ENCODE results near the gene PUM1.

Gene PUM1

GRCh38 chr1:31027693-31028526 lies 37.6 kb downstream of the PUM1 start:
- Histone ChIP-seq H3K27me3 (ENCODE audit: control insufficient read depth, insufficient read depth, low read length) (no peaks in the 10 kb centered on the region), H3K36me3 (ENCODE audit: control insufficient read depth, insufficient read depth, low read length) (peaks cover 25% of the 10 kb centered on the region), H3K9ac (ENCODE audit: low read length) (no peak overlapping the region), H3K4me3 (ENCODE audit: low read depth, low read length) (no peak overlapping the region), H3K4me1 (ENCODE audit: control insufficient read depth, insufficient read depth, low read length) (peaks cover 55% of the 10 kb centered on the region), H3K9me3 (ENCODE audit: control insufficient read depth, insufficient read depth, low read depth, low read length) (no peaks in the 10 kb centered on the region), H3K27ac (ENCODE audit: low read depth, low read length) (0 out of 2 replicates have a peak overlapping the region, but pooled peaks have one; percentile 37)

- Histone ChIP-seq H3K4me1 (ENCODE audit: control insufficient read depth, insufficient read depth, low read length) (peaks cover 16% of the 10 kb centered on the region), H3K9ac (ENCODE audit: low read length) (no peak overlapping the region)
Measured at GRCh38 chr1:31022259-31022658, 43.3 kb downstream of the PUM1 start.

GRCh38 chr1:31020007-31020790 lies 45.3 kb downstream of the PUM1 start:
- Histone ChIP-seq H3K9ac (ENCODE audit: low read length) (no peak overlapping the region), H3K36me3 (ENCODE audit: control insufficient read depth, insufficient read depth, low read length) (peaks cover 20% of the 10 kb centered on the region), H3K4me3 (ENCODE audit: low read depth, low read length) (no peak overlapping the region), H3K4me1 (ENCODE audit: control insufficient read depth, insufficient read depth, low read length) (peaks cover 5% of the 10 kb centered on the region), H3K27ac (ENCODE audit: low read depth, low read length) (no peak overlapping the region), H3K27me3 (ENCODE audit: control insufficient read depth, insufficient read depth, low read length) (no peaks in the 10 kb centered on the region), H3K9me3 (ENCODE audit: control insufficient read depth, insufficient read depth, low read depth, low read length) (no peaks in the 10 kb centered on the region)

More at GRCh38 chr1:31022259-31022658, 43.3 kb downstream of the PUM1 start:
- H3K36me3 ChIP-seq (ENCODE audit: control insufficient read depth, insufficient read depth, low read length), result peaks cover 26% of the 10 kb centered on the region
- H3K27ac ChIP-seq (ENCODE audit: low read depth, low read length), result no peak overlapping the region
- H3K4me3 ChIP-seq (ENCODE audit: low read depth, low read length), result no peak overlapping the region
- no peaks in the 10 kb centered on the region for H3K27me3 ChIP-seq (ENCODE audit: control insufficient read depth, insufficient read depth, low read length)
- no peaks in the 10 kb centered on the region for H3K9me3 ChIP-seq (ENCODE audit: control insufficient read depth, insufficient read depth, low read depth, low read length)

GRCh38 chr1:31019401-31019800 lies 46.1 kb downstream of the PUM1 start:
- Histone ChIP-seq H3K27me3 (ENCODE audit: control insufficient read depth, insufficient read depth, low read length) (no peaks in the 10 kb centered on the region), H3K36me3 (ENCODE audit: control insufficient read depth, insufficient read depth, low read length) (peaks cover 20% of the 10 kb centered on the region), H3K27ac (ENCODE audit: low read depth, low read length) (no peak overlapping the region), H3K9me3 (ENCODE audit: control insufficient read depth, insufficient read depth, low read depth, low read length) (no peaks in the 10 kb centered on the region), H3K4me1 (ENCODE audit: control insufficient read depth, insufficient read depth, low read length) (no peaks in the 10 kb centered on the region), H3K9ac (ENCODE audit: low read length) (no peak overlapping the region), H3K4me3 (ENCODE audit: low read depth, low read length) (no peak overlapping the region)

- Histone ChIP-seq H3K27me3 (ENCODE audit: control insufficient read depth, insufficient read depth, low read length) (no peaks in the 10 kb centered on the region), H3K9ac (ENCODE audit: low read length) (no peak overlapping the region), H3K27ac (ENCODE audit: low read depth, low read length) (no peak overlapping the region), H3K4me1 (ENCODE audit: control insufficient read depth, insufficient read depth, low read length) (peaks cover 10% of the 10 kb centered on the region; the same call in 1 of the 2 replicates), H3K4me3 (ENCODE audit: low read depth, low read length) (no peak overlapping the region), H3K9me3 (ENCODE audit: control insufficient read depth, insufficient read depth, low read depth, low read length) (no peaks in the 10 kb centered on the region), H3K36me3 (ENCODE audit: control insufficient read depth, insufficient read depth, low read length) (peaks cover 16% of the 10 kb centered on the region)
Measured at GRCh38 chr1:31016868-31017267, 48.6 kb downstream of the PUM1 start.

GRCh38 chr1:31013187-31013864 lies 52.2 kb downstream of the PUM1 start:
- no peaks in the 10 kb centered on the region for H3K9me3 ChIP-seq (ENCODE audit: control insufficient read depth, insufficient read depth, low read depth, low read length)
- no peaks in the 10 kb centered on the region; the same call in none of the 2 replicates for H3K36me3 ChIP-seq (ENCODE audit: control insufficient read depth, insufficient read depth, low read length)
- H3K27ac ChIP-seq (ENCODE audit: low read depth, low read length), result no peak overlapping the region
- peaks cover 30% of the 10 kb centered on the region for H3K4me1 ChIP-seq (ENCODE audit: control insufficient read depth, insufficient read depth, low read length)
- H3K27me3 ChIP-seq (ENCODE audit: control insufficient read depth, insufficient read depth, low read length), result no peaks in the 10 kb centered on the region
- H3K9ac ChIP-seq (ENCODE audit: low read length), result no peak overlapping the region
- H3K4me3 ChIP-seq (ENCODE audit: low read depth, low read length), result no peak overlapping the region

GRCh38 chr1:31012210-31012924 lies 53.1 kb downstream of the PUM1 start:
- H3K4me3 ChIP-seq (ENCODE audit: low read depth, low read length), result no peak overlapping the region
- peaks cover 35% of the 10 kb centered on the region for H3K4me1 ChIP-seq (ENCODE audit: control insufficient read depth, insufficient read depth, low read length)
- no peak overlapping the region for H3K9ac ChIP-seq (ENCODE audit: low read length)
- no peaks in the 10 kb centered on the region for H3K9me3 ChIP-seq (ENCODE audit: control insufficient read depth, insufficient read depth, low read depth, low read length)
- H3K36me3 ChIP-seq (ENCODE audit: control insufficient read depth, insufficient read depth, low read length), result peaks cover 6% of the 10 kb centered on the region
- no peak overlapping the region for H3K27ac ChIP-seq (ENCODE audit: low read depth, low read length)
- no peaks in the 10 kb centered on the region for H3K27me3 ChIP-seq (ENCODE audit: control insufficient read depth, insufficient read depth, low read length)

GRCh38 chr1:31011719-31012118 lies 53.8 kb downstream of the PUM1 start:
- Histone ChIP-seq H3K9me3 (ENCODE audit: control insufficient read depth, insufficient read depth, low read depth, low read length) (no peaks in the 10 kb centered on the region), H3K9ac (ENCODE audit: low read length) (no peak overlapping the region), H3K36me3 (ENCODE audit: control insufficient read depth, insufficient read depth, low read length) (peaks cover 12% of the 10 kb centered on the region), H3K27me3 (ENCODE audit: control insufficient read depth, insufficient read depth, low read length) (no peaks in the 10 kb centered on the region), H3K4me1 (ENCODE audit: control insufficient read depth, insufficient read depth, low read length) (peaks cover 37% of the 10 kb centered on the region), H3K27ac (ENCODE audit: low read depth, low read length) (no peak overlapping the region), H3K4me3 (ENCODE audit: low read depth, low read length) (no peak overlapping the region)

GRCh38 chr1:31010086-31010989 lies 55.2 kb downstream of the PUM1 start:
- peaks cover 25% of the 10 kb centered on the region for H3K36me3 ChIP-seq (ENCODE audit: control insufficient read depth, insufficient read depth, low read length)

More at GRCh38 chr1:31010086-31010989, 55.2 kb downstream of the PUM1 start:
- Histone ChIP-seq H3K9ac (ENCODE audit: low read length) (no peak overlapping the region), H3K27ac (ENCODE audit: low read depth, low read length) (0 out of 2 replicates have a peak overlapping the region, but pooled peaks have one; percentile 7), H3K4me1 (ENCODE audit: control insufficient read depth, insufficient read depth, low read length) (peaks cover 37% of the 10 kb centered on the region), H3K27me3 (ENCODE audit: control insufficient read depth, insufficient read depth, low read length) (no peaks in the 10 kb centered on the region), H3K4me3 (ENCODE audit: low read depth, low read length) (no peak overlapping the region), H3K9me3 (ENCODE audit: control insufficient read depth, insufficient read depth, low read depth, low read length) (no peaks in the 10 kb centered on the region)
